ENCODE results near the gene SMS.
"Not testable (repeated sequence)": the region's sequence is repeated elsewhere in the genome, so short reads cannot be mapped to it uniquely, and the experiment has no call there.

The SMS gene

GRCh38 chrX:21940356-21940829, at the start of gene SMS:
Gene SMS, plus strand, starts transcription at chrX:21940709. Its CDS starts 116 bp downstream, at chrX:21940825.
- DNase-seq: peak in 1 of 2 donors; percentile 50

- DNase-seq: peak in 1 of 2 donors; percentile 3
Observed at GRCh38 chrX:21905313-21905712, 35.2 kb upstream of the SMS start.

DNA sequence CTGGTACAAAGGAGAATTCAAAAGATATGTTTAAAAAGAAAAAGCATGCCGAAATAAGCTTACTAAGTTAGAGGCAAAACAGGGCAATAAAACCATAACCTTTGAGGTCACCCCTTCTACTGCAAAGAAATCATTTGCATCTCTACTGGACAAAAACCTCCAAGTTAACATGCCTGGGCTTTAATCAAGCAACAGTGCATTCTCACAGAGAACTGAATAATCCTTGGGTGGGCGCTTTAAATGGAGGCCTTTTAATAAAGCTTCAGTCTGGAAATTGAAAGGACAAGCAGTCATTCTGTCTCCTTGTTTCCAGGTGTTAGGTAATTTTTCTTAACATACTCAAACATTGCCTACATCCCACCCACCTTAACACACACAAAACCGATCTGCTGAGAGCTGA, 34.6 kb upstream of the SMS start:
- no peak for DNase-seq

DNA sequence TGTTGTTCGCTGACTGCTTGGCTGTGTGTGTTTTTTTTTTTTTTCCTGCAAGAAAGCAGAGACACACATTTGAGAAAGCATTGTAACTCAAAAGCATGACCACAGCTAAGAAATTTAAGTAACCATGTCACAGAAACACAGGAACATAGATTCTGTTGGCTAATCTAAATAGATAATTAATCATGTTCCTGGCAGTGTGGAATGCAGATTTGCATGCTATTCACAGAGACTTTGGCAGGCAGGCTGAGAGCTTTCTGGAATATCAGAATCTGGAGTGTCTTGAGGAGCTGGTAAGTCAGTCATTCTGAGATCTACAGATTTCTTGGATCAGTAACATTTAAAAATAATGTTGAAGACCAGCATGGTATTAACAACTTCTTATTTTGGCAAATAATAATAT, 33.2 kb upstream of the SMS start:
- DNase-seq: no peak

GRCh38 chrX:21911481-21911880, 29.0 kb upstream of the SMS start:
- no peak for DNase-seq

DNA sequence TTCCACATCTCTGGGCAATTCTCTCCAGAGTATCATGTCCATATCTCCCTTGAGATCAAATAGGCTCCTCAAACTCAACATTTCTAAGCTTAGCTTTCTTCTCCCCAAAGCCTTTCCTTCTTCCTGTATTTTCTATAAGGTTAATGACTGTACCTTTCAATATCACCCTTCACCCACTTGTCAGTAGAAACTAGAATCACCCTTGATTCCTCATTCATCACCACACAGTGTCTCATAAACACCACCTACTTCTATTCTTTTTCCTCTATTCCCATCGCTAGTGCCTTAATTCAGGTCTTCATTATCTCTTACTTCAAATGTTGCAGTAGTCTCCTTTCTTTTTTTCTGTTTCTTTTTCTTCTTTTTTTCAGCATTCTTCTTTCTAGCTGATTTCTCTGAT, 28.3 kb upstream of the SMS start:
- DNase-seq: no peak

GRCh38 chrX:21912989-21913388, 27.5 kb upstream of the SMS start:
- DNase-seq: no peak

DNA sequence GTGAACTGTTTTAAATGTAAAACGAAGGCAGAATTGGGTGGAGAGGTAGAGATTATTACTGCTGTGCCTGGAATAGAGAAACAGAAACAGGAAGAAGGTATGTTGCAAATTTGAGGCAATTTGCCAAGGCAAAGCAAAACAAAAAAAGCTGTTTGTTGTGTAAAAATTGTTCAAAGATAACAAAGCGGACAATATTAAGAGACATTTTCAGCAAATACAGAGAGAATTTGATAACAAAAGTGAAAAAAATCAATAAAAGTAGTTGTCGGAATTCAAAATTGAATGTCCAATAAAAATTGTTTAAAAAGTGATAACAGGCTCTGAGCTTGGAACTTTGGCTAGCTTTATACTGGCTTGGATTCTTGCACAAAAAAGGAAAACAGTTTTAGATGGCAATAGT, 14.4 kb upstream of the SMS start:
- DNase-seq: no peak

DNA sequence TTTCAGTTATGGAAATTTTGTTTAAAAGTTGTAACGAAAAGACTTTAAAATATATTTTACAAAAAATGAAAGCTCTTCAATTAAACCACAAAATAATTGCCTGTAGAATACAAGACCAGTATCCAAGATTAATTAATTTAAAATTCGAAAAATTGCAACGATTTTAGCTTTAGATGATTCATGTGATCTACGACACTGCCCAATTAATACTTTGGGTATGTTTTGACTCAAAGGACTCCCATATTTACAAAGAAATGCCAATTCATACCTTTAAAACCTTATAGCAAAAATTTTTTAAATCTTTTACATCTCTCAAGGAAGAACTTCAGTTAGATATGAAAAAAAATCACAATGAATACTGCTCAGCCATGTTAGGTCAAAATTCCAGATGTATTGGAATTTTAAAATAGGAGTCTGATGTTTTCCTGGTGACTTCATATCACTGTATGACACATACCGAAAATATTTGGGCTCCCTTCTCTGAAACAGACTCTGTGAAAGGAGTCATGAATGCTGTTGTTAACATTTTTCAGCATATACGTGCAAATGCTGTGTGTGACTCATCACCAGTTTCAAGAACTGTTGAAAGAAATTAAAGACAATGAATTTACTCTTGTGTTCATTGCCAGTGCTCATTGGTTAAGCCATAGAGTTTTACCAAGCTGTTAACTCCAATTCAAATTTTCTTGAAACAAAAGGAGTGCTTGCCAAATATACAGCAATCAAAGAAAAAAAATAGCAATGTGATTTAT, 13.8 kb upstream of the SMS start:
- no peak for DNase-seq

DNA sequence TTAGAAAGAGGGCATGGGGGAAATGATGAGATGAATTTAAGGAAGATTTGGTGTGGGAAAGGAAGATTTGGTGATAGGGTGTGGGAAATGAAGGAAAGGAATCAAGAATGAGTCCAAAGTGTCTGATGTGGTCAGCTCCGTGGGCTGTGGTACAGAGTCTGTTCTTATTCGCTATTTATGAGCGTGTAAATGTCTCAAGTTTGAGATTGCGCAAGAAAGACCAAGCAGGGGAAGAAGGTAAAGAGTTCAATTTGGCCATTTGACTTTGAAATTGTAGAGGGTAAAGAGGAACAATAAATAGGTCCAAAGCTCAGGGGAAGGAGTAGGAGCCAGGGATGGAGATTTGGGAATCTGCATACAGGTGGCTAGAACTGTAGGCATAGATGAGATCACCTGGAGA, 11.3 kb upstream of the SMS start:
- DNase-seq: no peak

DNA sequence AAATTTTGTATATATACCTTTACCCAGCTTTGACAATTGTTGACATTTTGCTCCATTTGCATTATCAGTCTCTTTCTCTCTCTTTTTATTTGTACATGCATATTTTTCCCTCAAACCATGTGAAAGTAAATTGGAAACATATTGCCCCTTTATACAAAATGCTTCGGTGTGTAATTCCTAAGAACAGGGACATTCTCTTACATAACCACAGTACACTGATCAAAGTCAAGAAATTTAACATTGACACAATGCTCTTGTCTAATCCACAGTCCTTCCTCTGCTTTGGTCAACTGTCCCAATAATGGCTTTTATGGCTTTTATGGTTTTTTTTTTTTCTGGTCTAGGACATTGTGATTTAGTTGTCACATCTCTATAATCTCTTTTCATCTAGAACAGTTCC, 9.5 kb upstream of the SMS start:
- DNase-seq: no peak

DNA sequence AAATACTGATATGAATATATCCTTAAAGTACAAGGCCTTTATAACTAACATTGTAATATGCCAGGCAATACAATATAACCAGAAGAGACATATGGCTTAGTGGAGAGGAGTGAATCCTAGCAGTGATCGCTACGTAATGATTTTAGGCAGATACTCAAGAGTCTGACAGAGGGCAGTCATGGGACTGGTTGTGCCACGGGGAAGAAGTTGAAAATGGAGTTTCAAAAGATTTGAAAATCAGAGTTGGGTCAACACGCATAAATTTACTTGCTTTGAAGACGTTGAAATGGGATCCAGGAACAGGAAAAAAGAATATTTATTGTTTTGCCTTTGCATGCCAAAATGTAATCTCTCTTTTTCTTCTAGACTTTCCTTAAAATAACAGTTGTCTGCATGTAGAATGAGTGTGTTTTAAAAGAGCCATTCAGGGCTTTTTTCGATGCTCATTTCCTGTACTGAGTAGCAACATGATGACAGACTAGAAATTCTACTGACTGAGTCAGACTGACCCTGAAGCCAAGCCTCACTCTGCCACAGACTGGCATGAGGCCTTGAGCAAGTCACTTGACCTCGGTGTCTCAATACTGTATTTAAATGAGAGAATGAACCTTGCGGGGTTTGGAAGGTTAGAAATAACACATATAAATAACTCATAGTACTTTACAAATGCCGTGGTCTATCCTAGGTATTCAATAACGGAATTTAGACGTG, 8.1 kb upstream of the SMS start:
- DNase-seq: no peak

DNA sequence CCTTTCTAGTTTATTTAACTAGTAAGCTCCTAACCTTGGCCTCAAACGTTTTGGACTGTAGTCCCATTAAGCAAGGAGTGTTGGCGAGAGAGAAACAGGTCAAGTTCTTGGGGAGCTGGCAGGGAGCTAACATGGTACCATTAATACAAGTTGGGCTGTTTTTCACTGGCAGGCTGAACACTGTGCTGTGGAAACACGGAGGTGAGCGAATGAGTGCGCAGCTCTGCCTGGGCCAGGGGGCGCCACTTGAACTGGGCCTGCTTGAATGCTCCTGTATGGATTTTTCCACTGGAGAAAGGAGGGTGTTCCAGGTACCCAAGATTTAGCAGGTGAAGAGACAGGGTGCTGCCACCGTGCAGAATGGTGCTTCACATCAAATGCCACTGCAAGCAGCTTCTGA, 7.4 kb upstream of the SMS start:
- no peak for DNase-seq

DNA sequence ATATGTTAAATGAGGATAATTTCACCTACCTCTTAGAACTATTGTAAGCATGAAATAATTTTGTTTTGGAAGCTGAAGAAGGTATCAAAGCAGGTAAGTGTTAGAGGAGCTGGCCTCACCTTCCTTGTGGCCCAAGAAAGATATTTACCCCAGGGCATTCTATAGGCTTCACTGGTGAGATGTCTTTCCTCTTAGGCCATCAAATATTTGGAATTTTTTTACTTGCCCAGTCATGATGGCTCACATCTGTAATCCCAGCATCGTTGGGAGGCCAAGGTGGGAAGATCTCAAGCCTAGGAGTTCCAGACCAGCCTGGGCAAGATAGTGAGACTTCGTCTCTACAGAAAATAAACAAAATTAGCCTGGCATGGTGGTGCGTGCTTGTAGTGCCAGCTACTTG, 6.1 kb upstream of the SMS start:
- no peak for DNase-seq

DNA sequence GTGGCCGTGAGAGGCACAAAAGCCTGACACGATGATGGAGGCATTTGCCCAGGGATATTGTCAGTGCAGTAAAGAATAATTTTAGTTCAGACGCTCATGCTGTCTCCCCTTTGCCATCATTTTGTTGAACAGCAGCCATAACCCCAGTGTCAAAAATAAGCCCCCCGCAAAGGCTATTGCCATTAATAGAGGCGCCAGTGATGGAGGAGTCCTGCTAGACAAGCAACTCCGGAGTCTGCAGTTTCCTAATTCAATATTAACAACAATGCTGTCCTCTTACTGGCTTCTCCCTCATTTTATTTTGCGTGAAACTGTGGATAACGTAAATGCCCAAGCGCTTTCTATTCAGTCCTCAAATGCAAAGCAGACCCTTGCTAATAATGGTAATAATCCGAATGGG, 603 bp upstream of the SMS start:
- no peak for DNase-seq

- DNase-seq: no peak
Observed at GRCh38 chrX:21943460-21944135, 3.1 kb downstream of the SMS start.

- DNase-seq: no peak
Observed at GRCh38 chrX:21944136-21944615, 3.7 kb downstream of the SMS start.

- DNase-seq: no peak
Observed at GRCh38 chrX:21946925-21947641, 6.6 kb downstream of the SMS start.

DNA sequence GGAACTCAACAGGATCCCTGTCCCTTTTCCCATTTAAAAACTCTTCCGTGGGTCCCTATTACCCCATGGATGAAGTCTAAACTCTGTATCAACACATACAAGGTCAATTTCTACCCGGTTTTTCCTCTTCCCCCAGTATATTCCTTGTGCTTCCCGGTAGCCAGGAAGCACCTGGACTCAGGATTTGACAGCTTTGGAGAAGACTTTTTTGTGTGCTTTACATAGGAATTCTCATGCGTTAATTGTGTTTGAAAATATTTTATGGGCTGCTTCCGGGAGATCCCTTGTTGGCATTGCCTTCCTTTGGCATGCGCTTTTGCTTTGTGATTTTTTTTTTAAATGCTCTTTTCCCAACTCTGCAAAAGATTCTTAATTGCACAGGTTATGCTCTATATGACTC, 7.2 kb downstream of the SMS start:
- no peak for DNase-seq

GRCh38 chrX:21948897-21949578, 8.5 kb downstream of the SMS start:
- DNase-seq: no peak

DNA sequence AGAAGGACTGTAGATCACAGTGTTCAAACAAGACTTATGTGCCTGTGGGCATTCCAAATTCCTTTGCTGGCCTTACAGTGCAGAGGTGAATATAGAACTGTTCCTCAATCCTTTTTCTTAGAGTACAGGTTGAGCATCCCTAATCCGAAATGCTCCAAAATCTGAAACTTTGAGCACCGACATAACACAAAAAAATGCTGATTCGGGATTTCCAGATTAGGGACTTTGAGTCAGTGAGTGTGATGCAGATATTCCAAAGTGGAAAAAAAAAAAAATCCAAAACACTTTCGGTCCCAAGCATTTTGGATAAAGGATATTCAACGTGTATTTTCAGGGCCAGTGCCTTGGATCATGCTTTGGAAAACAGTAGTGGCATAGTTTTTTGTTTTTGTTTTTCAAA, 9.2 kb downstream of the SMS start:
- DNase-seq: no peak

- DNase-seq: not testable (repeated sequence)
Observed at GRCh38 chrX:21950557-21950956, 10.0 kb downstream of the SMS start.

Measured in hippocampal formation (tissue), 2 donors.